Fibroblast of the conjunctiva (primary cell): ENCODE measurements around the gene ABCC2.

ENCODE experiments used
- DNase-seq: peaks from one replicate; pipeline ENCODE4 v3.0.0-alpha.2; 2010; ENCODE audit warnings: low read depth

Gene ABCC2

GRCh38 chr10:99775850-99776249 is 6.6 kb upstream of the ABCC2 start:
- peak; percentile 78 for DNase-seq

DNA sequence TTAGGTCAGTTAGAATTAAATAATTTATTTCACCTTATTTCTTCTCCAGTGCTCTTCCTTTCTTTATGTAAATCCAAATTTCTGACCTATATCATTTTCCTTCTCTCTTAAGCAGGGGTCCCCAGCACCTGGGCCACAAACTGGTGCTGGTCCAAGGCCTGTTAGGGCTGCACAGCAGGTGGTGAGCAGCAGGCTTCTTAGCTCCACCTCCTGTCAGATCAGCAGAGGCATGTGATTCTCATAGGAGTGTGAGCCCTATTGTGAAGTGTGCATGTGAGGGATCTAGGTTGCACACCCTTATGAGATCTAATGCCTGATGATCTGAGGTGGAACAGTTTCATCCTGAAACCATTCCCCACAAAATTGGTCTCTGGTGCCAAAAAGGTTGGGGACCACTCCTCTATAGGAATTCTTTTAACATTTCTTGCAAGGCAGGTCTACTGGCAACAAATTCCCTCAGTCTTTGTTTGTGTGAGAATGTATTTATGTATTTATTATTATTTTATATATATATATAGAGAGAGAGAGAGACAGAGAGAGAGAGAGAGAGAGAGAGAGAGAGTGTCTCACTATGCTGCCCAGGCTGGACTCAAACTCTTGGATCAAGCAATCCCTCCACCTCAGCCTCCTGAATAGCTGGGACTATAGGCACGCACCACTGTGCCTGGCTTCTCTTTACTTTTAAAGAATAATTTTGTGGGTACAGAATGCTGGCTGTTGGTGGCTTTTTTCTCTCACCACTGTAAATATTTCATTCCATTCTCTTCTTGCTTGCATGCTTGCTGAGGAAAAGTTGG is 4.3 kb upstream of the ABCC2 start:
- DNase-seq = no peak

GRCh38 chr10:99779335-99779734 is 3.1 kb upstream of the ABCC2 start:
- DNase-seq = peak; percentile 63

- DNase-seq = no peak
These were observed 558 bp upstream of the ABCC2 start for GRCh38 chr10:99781734-99782429.

- DNase-seq = peak; percentile 84
These were observed 1.7 kb downstream of the ABCC2 start for GRCh38 chr10:99784016-99784726.

DNA sequence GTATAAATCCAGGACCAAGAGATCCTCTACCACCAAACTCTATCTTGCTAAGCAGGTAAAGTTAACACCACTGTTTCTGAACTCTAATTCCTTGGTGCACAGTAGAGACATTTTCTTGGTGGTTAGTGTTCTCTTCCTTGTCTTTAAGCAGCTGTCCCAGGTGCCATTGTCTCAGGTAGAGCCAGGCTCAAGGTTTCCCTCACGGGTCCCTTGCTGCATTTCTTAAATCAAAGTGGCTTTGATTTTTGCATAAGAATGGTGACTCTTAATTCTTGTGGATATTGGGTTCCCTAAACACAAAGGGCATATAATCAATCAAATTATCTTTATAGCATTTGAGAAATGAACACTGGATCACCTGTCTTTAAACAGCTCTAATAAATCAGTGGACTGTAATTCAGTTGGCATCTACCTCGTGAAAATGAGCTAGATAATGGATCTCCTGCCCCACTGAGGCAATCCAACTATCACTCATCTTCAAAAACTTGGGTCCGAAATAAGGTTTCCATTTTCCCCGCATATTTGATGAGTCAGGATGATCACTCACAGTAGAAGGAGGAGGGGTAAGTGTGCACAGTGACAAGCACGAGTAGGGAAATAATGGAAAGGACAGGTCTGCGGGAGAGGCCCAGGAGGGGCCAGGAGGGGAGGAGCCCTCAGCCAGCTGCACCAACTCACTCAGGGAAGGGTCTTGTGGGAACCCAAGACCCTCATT is 2.4 kb downstream of the ABCC2 start:
- no peak for DNase-seq

DNA sequence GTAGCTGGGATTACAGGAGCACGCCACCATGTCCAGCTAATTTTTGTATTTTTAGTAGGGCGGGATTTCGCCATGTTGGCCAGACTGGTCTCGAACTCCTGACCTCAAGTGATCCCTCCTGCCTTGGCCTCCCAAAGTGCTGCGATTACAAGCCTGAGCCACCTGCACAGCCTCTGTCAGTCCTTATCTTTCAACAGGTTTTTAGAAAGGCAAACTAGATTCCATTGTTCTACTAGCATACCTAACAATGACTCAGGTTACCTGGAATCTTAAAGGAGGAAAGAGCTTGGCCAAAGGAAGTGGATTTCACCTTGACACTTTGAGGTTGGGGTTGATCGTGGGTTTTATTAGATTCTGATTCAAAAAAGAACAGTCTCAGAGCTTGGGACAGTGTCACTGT is 3.2 kb downstream of the ABCC2 start:
- no peak for DNase-seq

DNA sequence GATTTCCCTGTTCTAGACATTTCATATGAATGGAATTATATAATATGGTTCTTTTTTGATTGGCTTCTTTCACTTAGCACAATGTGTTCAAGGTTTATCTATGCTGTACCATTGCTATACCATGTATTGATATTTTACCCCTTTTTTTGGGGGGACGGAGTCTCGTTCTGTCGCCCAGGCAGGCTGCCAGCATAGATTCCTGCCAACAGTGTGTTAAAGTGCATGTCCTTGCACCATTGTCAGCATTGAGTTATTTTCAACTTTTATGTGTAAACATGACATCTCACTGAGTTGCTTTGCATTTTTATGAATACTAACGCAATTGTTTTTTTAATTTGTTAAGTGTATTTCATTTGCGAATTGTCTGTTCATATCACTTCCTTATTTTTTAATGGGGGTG is 4.9 kb downstream of the ABCC2 start:
- DNase-seq = no peak

DNA sequence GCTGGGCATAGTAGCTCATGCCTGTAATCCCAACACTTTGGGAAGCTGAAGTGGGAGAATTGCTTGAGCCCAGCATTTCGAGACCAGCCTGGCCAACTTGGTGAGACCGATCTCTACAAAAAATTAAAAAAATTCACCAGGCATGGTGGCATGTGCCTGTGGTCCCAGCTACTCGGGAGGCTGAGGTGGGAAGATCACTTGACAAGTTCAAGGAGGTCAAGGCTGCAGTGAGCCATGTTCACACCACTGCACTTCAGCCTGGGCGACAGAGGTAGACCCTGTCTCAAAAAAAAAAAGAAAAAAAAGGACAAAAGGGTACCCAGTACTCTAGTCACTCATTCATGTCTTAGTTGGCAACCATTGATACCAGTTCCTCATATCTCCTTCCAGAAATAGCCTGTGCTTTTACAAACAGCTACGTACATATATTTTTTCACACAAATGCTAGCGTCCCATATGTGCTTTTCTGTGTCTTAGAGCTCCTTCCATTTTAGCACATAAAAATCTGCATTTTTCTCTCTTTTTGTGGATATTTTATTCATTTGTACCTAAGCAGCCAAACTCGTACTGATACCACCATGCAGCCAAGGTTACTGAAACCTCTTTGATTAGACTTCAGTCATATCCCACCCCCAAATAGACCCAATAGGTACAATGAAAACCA is 5.5 kb downstream of the ABCC2 start:
- no peak for DNase-seq

GRCh38 chr10:99788598-99789256 is 6.3 kb downstream of the ABCC2 start:
- DNase-seq = peak; percentile 86

- no peak for DNase-seq
These were observed 9.4 kb downstream of the ABCC2 start for GRCh38 chr10:99791831-99792230.

DNA sequence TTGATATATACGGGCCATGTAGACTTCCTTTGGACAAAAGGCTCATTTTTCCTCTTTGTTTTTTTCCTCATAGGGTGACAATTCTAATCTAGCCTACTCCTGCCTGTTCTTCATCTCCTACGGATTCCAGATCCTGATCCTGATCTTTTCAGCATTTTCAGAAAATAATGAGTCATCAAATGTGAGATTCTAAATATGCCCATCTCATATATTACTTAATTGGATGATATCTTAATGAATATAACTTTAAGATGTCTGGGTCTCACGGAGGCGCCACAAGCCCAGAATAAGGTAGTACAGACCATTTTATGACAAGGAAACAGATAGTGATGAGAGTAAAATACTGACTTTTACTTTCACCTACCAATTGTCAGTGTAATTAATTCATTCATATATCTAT is 11.4 kb downstream of the ABCC2 start:
- no peak for DNase-seq

DNA sequence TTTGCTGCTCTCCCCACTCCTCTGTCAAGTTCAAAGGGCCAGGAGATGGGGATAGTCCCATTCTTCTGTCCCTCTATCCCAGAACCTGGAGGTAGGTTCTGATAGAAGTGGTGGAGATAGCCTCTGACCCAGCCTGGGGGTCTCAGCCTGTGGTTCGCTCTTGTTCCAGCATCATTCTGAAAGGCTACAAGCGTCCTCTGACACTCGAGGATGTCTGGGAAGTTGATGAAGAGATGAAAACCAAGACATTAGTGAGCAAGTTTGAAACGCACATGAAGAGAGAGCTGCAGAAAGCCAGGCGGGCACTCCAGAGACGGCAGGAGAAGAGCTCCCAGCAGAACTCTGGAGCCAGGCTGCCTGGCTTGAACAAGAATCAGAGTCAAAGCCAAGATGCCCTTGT is 14.5 kb downstream of the ABCC2 start:
- DNase-seq = no peak

GRCh38 chr10:99798031-99798430 is 15.6 kb downstream of the ABCC2 start:
- no peak for DNase-seq

- no peak for DNase-seq
These were observed 16.5 kb downstream of the ABCC2 start for GRCh38 chr10:99798920-99799319.

DNA sequence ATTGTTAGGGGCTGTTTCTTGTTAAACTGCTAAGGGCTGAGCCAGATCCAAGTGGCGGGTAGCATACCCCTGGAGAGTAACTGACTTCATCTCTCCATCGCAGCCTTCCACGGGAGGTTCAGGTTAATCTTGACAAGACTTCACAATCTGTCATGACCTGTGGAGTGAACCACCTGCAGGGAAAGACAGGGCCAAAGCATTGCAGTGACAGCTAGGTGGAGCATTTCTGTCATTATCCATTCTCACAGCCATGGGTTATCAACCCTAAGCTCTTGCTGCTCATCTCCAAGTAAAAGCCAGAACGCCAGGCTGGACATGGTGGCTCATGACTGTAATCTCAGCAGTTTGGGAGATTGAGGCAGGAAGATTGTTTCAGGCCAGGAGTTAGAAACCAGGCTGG is 17.2 kb downstream of the ABCC2 start:
- DNase-seq = no peak

DNA sequence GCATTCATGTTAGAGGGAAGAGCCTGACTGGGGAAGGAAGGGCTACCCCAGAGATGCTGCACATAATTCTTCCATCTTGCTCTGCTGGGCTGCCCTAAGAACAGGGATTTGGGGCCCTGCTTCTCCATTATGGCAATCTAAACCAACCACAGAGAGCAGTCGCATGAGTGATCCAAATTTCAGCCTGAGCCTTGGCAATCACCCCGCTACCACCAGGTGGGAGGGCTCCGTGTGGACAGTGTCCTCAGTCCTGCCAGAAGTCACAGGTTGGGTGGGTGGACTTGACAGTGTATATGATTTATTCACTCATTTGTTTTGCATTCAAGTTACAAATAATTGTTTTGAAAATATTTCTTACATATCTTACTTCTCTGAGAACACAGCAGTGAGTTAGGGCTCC is 22.0 kb downstream of the ABCC2 start:
- DNase-seq = no peak

DNA sequence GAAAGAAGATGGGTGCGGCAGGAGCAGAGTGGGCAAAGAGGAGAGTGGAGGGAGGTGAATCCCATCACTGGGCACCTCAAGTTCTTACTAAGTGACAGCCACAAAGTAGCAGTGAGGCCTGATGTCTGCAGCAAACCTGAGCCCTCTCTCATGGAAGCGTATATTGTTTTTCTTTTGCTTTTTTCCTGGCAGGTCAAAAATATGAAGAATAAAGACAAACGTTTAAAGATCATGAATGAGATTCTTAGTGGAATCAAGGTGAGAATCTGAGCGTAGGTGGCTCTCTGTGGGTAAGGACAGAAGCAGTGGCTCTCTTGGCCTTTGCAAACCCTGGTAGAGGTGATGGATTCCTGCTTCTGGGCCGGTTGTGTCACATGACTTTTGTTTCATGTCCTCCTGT is 22.8 kb downstream of the ABCC2 start:
- no peak for DNase-seq

- no peak for DNase-seq
These were observed 23.7 kb downstream of the ABCC2 start for GRCh38 chr10:99806091-99806490.

DNA sequence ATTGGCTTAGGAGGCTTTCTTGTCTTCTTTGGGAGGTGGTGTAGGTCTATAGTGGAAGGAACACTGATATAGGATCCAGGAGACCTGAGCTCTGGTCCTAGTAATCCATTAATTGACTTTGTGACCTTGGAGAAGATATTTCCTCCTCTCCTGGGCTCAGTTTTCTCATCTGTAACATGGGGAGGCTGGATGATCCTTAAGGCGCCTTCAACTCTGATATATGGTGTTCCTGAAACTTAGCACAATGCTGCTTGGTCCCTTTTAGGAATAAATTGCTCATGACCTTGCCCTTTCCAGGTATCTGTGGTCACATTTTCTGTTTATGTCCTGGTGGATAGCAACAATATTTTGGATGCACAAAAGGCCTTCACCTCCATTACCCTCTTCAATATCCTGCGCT is 25.3 kb downstream of the ABCC2 start:
- DNase-seq = no peak

GRCh38 chr10:99808270-99808669 is 25.8 kb downstream of the ABCC2 start:
- DNase-seq = no peak
